ENCODE measurements around the gene ZNF302.
"Not testable (repeated sequence)": the region's sequence is repeated elsewhere in the genome, so short reads cannot be mapped to it uniquely, and the experiment has no call there.

ZNF302 gene

GRCh38 chr19:34676697-34677385 is 637 bp upstream of the ZNF302 start, which contains the start of gene SCGB2B2:
Gene SCGB2B2, minus strand, starts transcription at chr19:34677159. Its CDS starts 82,596 bp downstream, at chr19:34594563.
- Mint-ChIP-seq H3K36me3 (ENCODE audit: insufficient read depth) (peaks cover 21% of the 10 kb centered on the region), H3K4me3 (peak within 1 kb of the TSS; percentile 97), H3K4me1 (peaks cover 18% of the 10 kb centered on the region), H3K27me3 (peaks cover 10% of the 10 kb centered on the region), H3K9me3 (peaks cover 7% of the 10 kb centered on the region), H3K27ac (ENCODE audit: low read depth) (peak within 1 kb of the TSS; percentile 99)
- ATAC-seq (replicated peaks; ENCODE audit: extremely low read depth, poor library complexity, severe bottlenecking) (peak; percentile 71), DNase-seq (ENCODE audit: low spot score in 2 of 2) (no peak)

- Mint-ChIP-seq H3K4me1 (peaks cover 18% of the 10 kb centered on the region), H3K27ac (ENCODE audit: low read depth) (peak overlapping the region; percentile 99), H3K4me3 (peak overlapping the region; percentile 97), H3K27me3 (peaks cover 10% of the 10 kb centered on the region), H3K36me3 (ENCODE audit: insufficient read depth) (peaks cover 24% of the 10 kb centered on the region), H3K9me3 (peaks cover 7% of the 10 kb centered on the region)
- no peak for ATAC-seq (replicated peaks; ENCODE audit: extremely low read depth, poor library complexity, severe bottlenecking)
- DNase-seq (ENCODE audit: low spot score in 2 of 2), result no peak
Measured at GRCh38 chr19:34678085-34678412, 571 bp downstream of the ZNF302 start.

GRCh38 chr19:34678421-34678820 is 943 bp downstream of the ZNF302 start:
- no peak for ATAC-seq (replicated peaks; ENCODE audit: extremely low read depth, poor library complexity, severe bottlenecking)

GRCh38 chr19:34681478-34681877 is 4.0 kb downstream of the ZNF302 start:
- Mint-ChIP-seq H3K27me3 (no peaks in the 10 kb centered on the region), H3K9me3 (peaks cover 13% of the 10 kb centered on the region), H3K4me1 (peaks cover 18% of the 10 kb centered on the region), H3K4me3 (no peak overlapping the region), H3K36me3 (ENCODE audit: insufficient read depth) (peaks cover 29% of the 10 kb centered on the region), H3K27ac (ENCODE audit: low read depth) (no peak overlapping the region)
- DNase-seq (ENCODE audit: low spot score in 2 of 2), result no peak
- ATAC-seq (replicated peaks; ENCODE audit: extremely low read depth, poor library complexity, severe bottlenecking), result no peak

More at GRCh38 chr19:34678421-34678820, 943 bp downstream of the ZNF302 start:
- no peak for DNase-seq (ENCODE audit: low spot score in 2 of 2)
- H3K4me3 Mint-ChIP-seq, result peak overlapping the region; percentile 97
- peaks cover 7% of the 10 kb centered on the region for H3K9me3 Mint-ChIP-seq
- peak overlapping the region; percentile 99 for H3K27ac Mint-ChIP-seq (ENCODE audit: low read depth)
- peaks cover 10% of the 10 kb centered on the region for H3K27me3 Mint-ChIP-seq
- peaks cover 18% of the 10 kb centered on the region for H3K4me1 Mint-ChIP-seq
- H3K36me3 Mint-ChIP-seq (ENCODE audit: insufficient read depth), result peaks cover 26% of the 10 kb centered on the region

GRCh38 chr19:34685266-34685665 is 7.8 kb downstream of the ZNF302 start:
- peaks cover 23% of the 10 kb centered on the region for H3K9me3 Mint-ChIP-seq
- DNase-seq (ENCODE audit: low spot score in 2 of 2); H3K36me3 Mint-ChIP-seq (ENCODE audit: insufficient read depth); H3K4me3 Mint-ChIP-seq; ATAC-seq (replicated peaks; ENCODE audit: extremely low read depth, poor library complexity, severe bottlenecking); H3K4me1 Mint-ChIP-seq; H3K27ac Mint-ChIP-seq (ENCODE audit: low read depth); H3K27me3 Mint-ChIP-seq: not testable (repeated sequence)

- peaks cover 23% of the 10 kb centered on the region for H3K9me3 Mint-ChIP-seq
- DNase-seq (ENCODE audit: low spot score in 2 of 2), result no peak
- no peaks in the 10 kb centered on the region for H3K4me1 Mint-ChIP-seq
- H3K27me3 Mint-ChIP-seq, result peaks cover 15% of the 10 kb centered on the region
- no peak for ATAC-seq (replicated peaks; ENCODE audit: extremely low read depth, poor library complexity, severe bottlenecking)
- H3K36me3 Mint-ChIP-seq (ENCODE audit: insufficient read depth), result peaks cover 8% of the 10 kb centered on the region
- no peak overlapping the region for H3K4me3 Mint-ChIP-seq
- no peak overlapping the region for H3K27ac Mint-ChIP-seq (ENCODE audit: low read depth)
Measured at GRCh38 chr19:34686455-34686854, 9.0 kb downstream of the ZNF302 start.

- peaks cover 19% of the 10 kb centered on the region for H3K27me3 Mint-ChIP-seq
- no peak overlapping the region for H3K27ac Mint-ChIP-seq (ENCODE audit: low read depth)
- no peak overlapping the region for H3K4me3 Mint-ChIP-seq
- peaks cover 8% of the 10 kb centered on the region for H3K36me3 Mint-ChIP-seq (ENCODE audit: insufficient read depth)
- no peak for ATAC-seq (replicated peaks; ENCODE audit: extremely low read depth, poor library complexity, severe bottlenecking)
- no peaks in the 10 kb centered on the region for H3K4me1 Mint-ChIP-seq
- peaks cover 23% of the 10 kb centered on the region for H3K9me3 Mint-ChIP-seq
- DNase-seq (ENCODE audit: low spot score in 2 of 2), result no peak
Measured at GRCh38 chr19:34687348-34687747, 9.9 kb downstream of the ZNF302 start.

GRCh38 chr19:34688592-34688991 is 11.1 kb downstream of the ZNF302 start:
- H3K27me3 Mint-ChIP-seq, result peaks cover 30% of the 10 kb centered on the region
- DNase-seq (ENCODE audit: low spot score in 2 of 2), result no peak
- H3K27ac Mint-ChIP-seq (ENCODE audit: low read depth), result no peak overlapping the region
- H3K4me1 Mint-ChIP-seq, result no peaks in the 10 kb centered on the region
- H3K9me3 Mint-ChIP-seq, result peaks cover 23% of the 10 kb centered on the region
- H3K4me3 Mint-ChIP-seq, result no peak overlapping the region
- H3K36me3 Mint-ChIP-seq (ENCODE audit: insufficient read depth), result peaks cover 3% of the 10 kb centered on the region
- ATAC-seq (replicated peaks; ENCODE audit: extremely low read depth, poor library complexity, severe bottlenecking), result no peak

- H3K9me3 Mint-ChIP-seq, result peaks cover 18% of the 10 kb centered on the region
- no peaks in the 10 kb centered on the region for H3K4me1 Mint-ChIP-seq
- H3K36me3 Mint-ChIP-seq (ENCODE audit: insufficient read depth), result no peaks in the 10 kb centered on the region
- H3K4me3 Mint-ChIP-seq, result no peak overlapping the region
- no peak overlapping the region for H3K27ac Mint-ChIP-seq (ENCODE audit: low read depth)
- ATAC-seq (replicated peaks; ENCODE audit: extremely low read depth, poor library complexity, severe bottlenecking) (no peak), DNase-seq (ENCODE audit: low spot score in 2 of 2) (no peak)
- H3K27me3 Mint-ChIP-seq, result peaks cover 45% of the 10 kb centered on the region
Measured at GRCh38 chr19:34690372-34690771, 12.9 kb downstream of the ZNF302 start.

- Mint-ChIP-seq H3K4me3 (no peak overlapping the region), H3K9me3 (peaks cover 11% of the 10 kb centered on the region), H3K27me3 (peaks cover 45% of the 10 kb centered on the region)
Measured at GRCh38 chr19:34692549-34692948, 15.1 kb downstream of the ZNF302 start.

GRCh38 chr19:34707661-34708060 is 30.2 kb downstream of the ZNF302 start:
- H3K4me3 Mint-ChIP-seq, result no peak overlapping the region
- H3K9me3 Mint-ChIP-seq, result no peaks in the 10 kb centered on the region

More at GRCh38 chr19:34692549-34692948, 15.1 kb downstream of the ZNF302 start:
- H3K4me1 Mint-ChIP-seq, result no peaks in the 10 kb centered on the region
- no peak for ATAC-seq (replicated peaks; ENCODE audit: extremely low read depth, poor library complexity, severe bottlenecking)
- no peak for DNase-seq (ENCODE audit: low spot score in 2 of 2)
- H3K27ac Mint-ChIP-seq (ENCODE audit: low read depth), result no peak overlapping the region
- no peaks in the 10 kb centered on the region for H3K36me3 Mint-ChIP-seq (ENCODE audit: insufficient read depth)

GRCh38 chr19:34711890-34712289 is 34.4 kb downstream of the ZNF302 start:
- Mint-ChIP-seq H3K9me3 (no peaks in the 10 kb centered on the region), H3K27me3 (peaks cover 65% of the 10 kb centered on the region), H3K4me3 (no peak overlapping the region), H3K36me3 (ENCODE audit: insufficient read depth) (no peaks in the 10 kb centered on the region), H3K4me1 (peaks cover 5% of the 10 kb centered on the region), H3K27ac (ENCODE audit: low read depth) (no peak overlapping the region)
- no peak for DNase-seq (ENCODE audit: low spot score in 2 of 2)
- ATAC-seq (replicated peaks; ENCODE audit: extremely low read depth, poor library complexity, severe bottlenecking), result no peak

More at GRCh38 chr19:34707661-34708060, 30.2 kb downstream of the ZNF302 start:
- peaks cover 3% of the 10 kb centered on the region for H3K4me1 Mint-ChIP-seq
- H3K36me3 Mint-ChIP-seq (ENCODE audit: insufficient read depth), result no peaks in the 10 kb centered on the region
- DNase-seq (ENCODE audit: low spot score in 2 of 2) (no peak), ATAC-seq (replicated peaks; ENCODE audit: extremely low read depth, poor library complexity, severe bottlenecking) (no peak)
- H3K27me3 Mint-ChIP-seq, result peaks cover 65% of the 10 kb centered on the region
- no peak overlapping the region for H3K27ac Mint-ChIP-seq (ENCODE audit: low read depth)
